Measurements from ENCODE around the gene ADGRB3. TPM values are rescaled to one million over a fixed set of nuclear protein-coding genes. Genes with fewer than 3 reads are reported as not detected.
"Not testable (repeated sequence)": the region's sequence is repeated elsewhere in the genome, so short reads cannot be mapped to it uniquely, and the experiment has no call there.

Gene ADGRB3
- total and polyA plus RNA-seq, 5 donors, result 0.88 to 2.6 (median 1.5) TPM

- WGBS, result 72% methylated on average over 2 of the region's 2 CpGs
- DNase-seq (no peak), ATAC-seq (no peak)
- H3K27ac ChIP-seq (ENCODE audit: low read length), result no peak overlapping the region
- no peaks in the 10 kb centered on the region for H3K9me3 ChIP-seq (ENCODE audit: control insufficient read depth, low read length)
- H3K27me3 ChIP-seq (ENCODE audit: control insufficient read depth, insufficient read depth), result no peaks in the 10 kb centered on the region
- no peaks in the 10 kb centered on the region for H3K4me1 ChIP-seq (ENCODE audit: control insufficient read depth, insufficient read depth, low read length)
- H3K4me3 ChIP-seq (ENCODE audit: low read length), result no peak overlapping the region
- intact Hi-C loops (cut with DNase I), result no loop called here
These were observed 105.9 kb downstream of the ADGRB3 start for GRCh38 chr6:68740828-68741500.

GRCh38 chr6:68741501-68742386, 106.7 kb downstream of the ADGRB3 start:
- Histone ChIP-seq H3K4me3 (ENCODE audit: low read length) (no peak overlapping the region), H3K4me1 (ENCODE audit: control insufficient read depth, insufficient read depth, low read length) (no peaks in the 10 kb centered on the region), H3K27ac (ENCODE audit: low read length) (no peak overlapping the region), H3K27me3 (ENCODE audit: control insufficient read depth, insufficient read depth) (no peaks in the 10 kb centered on the region), H3K9me3 (ENCODE audit: control insufficient read depth, low read length) (no peaks in the 10 kb centered on the region)
- DNase-seq, result no peak
- ATAC-seq, result no peak
- intact Hi-C loops (cut with DNase I), result no loop called here
- 79% methylated on average over 5 of the region's 5 CpGs for WGBS

GRCh38 chr6:68743099-68743498, 108.0 kb downstream of the ADGRB3 start:
- no peak overlapping the region for H3K4me3 ChIP-seq (ENCODE audit: low read length)
- H3K4me1 ChIP-seq (ENCODE audit: control insufficient read depth, insufficient read depth, low read length), result no peaks in the 10 kb centered on the region
- H3K9me3 ChIP-seq (ENCODE audit: control insufficient read depth, low read length), result no peaks in the 10 kb centered on the region
- DNase-seq (no peak), ATAC-seq (no peak)
- no peaks in the 10 kb centered on the region for H3K27me3 ChIP-seq (ENCODE audit: control insufficient read depth, insufficient read depth)
- 52% methylated on average over 1 of the region's 1 CpG for WGBS
- intact Hi-C loops (cut with DNase I), result no loop called here
- no peak overlapping the region for H3K27ac ChIP-seq (ENCODE audit: low read length)

GRCh38 chr6:68744376-68744775, 109.3 kb downstream of the ADGRB3 start:
- H3K4me1 ChIP-seq (ENCODE audit: control insufficient read depth, insufficient read depth, low read length); H3K9me3 ChIP-seq (ENCODE audit: control insufficient read depth, low read length); H3K27ac ChIP-seq (ENCODE audit: low read length); DNase-seq; ATAC-seq; H3K4me3 ChIP-seq (ENCODE audit: low read length); intact Hi-C loops (cut with DNase I); H3K27me3 ChIP-seq (ENCODE audit: control insufficient read depth, insufficient read depth): not testable (repeated sequence)
- 93% methylated on average over 1 of the region's 1 CpG for WGBS

GRCh38 chr6:68746376-68746775, 111.3 kb downstream of the ADGRB3 start:
- H3K4me3 ChIP-seq (ENCODE audit: low read length), result no peak overlapping the region
- H3K9me3 ChIP-seq (ENCODE audit: control insufficient read depth, low read length), result no peaks in the 10 kb centered on the region
- no peak overlapping the region for H3K27ac ChIP-seq (ENCODE audit: low read length)
- no peak for ATAC-seq
- no peaks in the 10 kb centered on the region for H3K4me1 ChIP-seq (ENCODE audit: control insufficient read depth, insufficient read depth, low read length)
- no peaks in the 10 kb centered on the region for H3K27me3 ChIP-seq (ENCODE audit: control insufficient read depth, insufficient read depth)
- DNase-seq, result no peak
- intact Hi-C loops (cut with DNase I), result no loop called here
- WGBS, result 90% methylated on average over 1 of the region's 1 CpG

GRCh38 chr6:68747110-68747790, 112.2 kb downstream of the ADGRB3 start:
- no peak for DNase-seq
- Histone ChIP-seq H3K9me3 (ENCODE audit: control insufficient read depth, low read length) (no peaks in the 10 kb centered on the region), H3K4me3 (ENCODE audit: low read length) (no peak overlapping the region), H3K27me3 (ENCODE audit: control insufficient read depth, insufficient read depth) (no peaks in the 10 kb centered on the region), H3K27ac (ENCODE audit: low read length) (no peak overlapping the region), H3K4me1 (ENCODE audit: control insufficient read depth, insufficient read depth, low read length) (no peaks in the 10 kb centered on the region)
- intact Hi-C loops (cut with DNase I), result no loop called here
- no peak for ATAC-seq
- WGBS, result 91% methylated on average over 1 of the region's 1 CpG

GRCh38 chr6:68747832-68748231, 112.8 kb downstream of the ADGRB3 start:
- ATAC-seq; H3K27me3 ChIP-seq (ENCODE audit: control insufficient read depth, insufficient read depth); H3K9me3 ChIP-seq (ENCODE audit: control insufficient read depth, low read length); DNase-seq; intact Hi-C loops (cut with DNase I); H3K4me1 ChIP-seq (ENCODE audit: control insufficient read depth, insufficient read depth, low read length); H3K27ac ChIP-seq (ENCODE audit: low read length); H3K4me3 ChIP-seq (ENCODE audit: low read length): not testable (repeated sequence)
- 97% methylated on average over 3 of the region's 3 CpGs for WGBS

DNA sequence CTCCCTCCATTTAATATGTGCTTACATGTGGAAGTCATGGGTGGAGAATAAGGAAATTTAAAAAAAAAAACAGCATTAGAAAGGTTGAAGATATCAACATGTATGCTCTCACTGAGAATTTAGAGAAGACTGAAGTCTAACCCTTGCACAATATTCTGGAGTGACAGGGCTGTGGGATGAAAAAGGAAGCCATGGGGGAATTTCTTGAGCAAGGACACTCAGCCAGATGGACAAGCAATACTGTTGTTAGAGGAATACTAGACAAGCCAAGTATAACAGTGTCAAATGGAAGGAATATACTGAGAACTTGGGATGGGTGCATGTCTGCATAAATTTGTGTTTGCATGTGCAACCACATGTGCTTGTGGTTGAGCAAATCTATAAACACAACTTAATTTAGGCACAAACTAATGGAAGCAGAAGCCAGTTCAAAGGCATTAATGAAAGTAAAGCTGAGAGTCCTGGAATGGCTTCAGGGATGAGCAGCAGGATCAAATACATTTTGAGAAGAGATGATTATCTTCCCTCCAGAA, 119.7 kb downstream of the ADGRB3 start:
- no peak for ATAC-seq
- intact Hi-C loops (cut with DNase I), result no loop called here

DNA sequence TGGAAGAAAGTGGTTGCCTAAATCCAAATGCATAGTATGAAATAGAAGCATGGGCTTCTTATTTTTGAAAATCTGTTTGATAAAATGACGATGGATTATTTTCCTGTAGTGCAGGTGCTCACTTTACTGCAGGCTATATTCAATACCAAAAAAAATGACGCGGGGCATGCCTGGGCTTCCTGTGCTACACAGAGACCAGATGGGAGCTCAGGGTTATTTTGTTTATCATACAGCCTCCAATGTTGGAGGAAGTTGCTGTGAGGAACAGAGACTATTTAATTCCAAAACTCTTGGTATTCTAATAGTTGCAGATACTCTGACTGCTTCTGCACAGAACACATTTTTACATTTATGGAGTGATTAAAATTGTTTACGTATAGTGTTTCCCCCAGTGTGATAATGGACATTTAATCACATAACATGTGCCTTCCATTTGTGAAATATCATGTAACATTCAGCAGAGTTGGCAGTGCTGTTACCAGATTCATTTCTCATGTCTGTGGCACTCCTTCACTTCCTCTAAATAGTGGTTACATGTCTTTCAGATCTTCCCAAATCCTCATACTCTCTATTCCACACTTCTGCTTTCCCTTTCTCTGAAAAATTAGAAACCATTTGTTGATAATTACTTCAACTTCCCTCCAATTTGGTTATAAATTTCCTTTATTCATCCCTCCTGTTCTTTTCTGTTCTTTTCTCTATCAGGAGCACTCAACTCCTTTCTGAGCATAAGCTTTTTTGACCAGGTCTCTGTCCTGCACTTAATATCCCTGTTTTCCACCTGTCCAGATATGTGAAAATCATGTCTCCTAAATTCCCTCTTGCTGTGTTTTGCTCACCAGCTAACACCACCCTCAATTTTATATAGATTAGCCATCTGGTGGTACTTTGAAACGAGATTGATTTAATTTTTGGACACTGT, 121.6 kb downstream of the ADGRB3 start:
- no peak overlapping the region for H3K27ac ChIP-seq (ENCODE audit: low read length)
- ATAC-seq, result no peak
- H3K4me3 ChIP-seq (ENCODE audit: low read length), result no peak overlapping the region
- WGBS, result 47% methylated on average over 5 of the region's 5 CpGs
- no peaks in the 10 kb centered on the region for H3K4me1 ChIP-seq (ENCODE audit: control insufficient read depth, insufficient read depth, low read length)
- H3K27me3 ChIP-seq (ENCODE audit: control insufficient read depth, insufficient read depth), result no peaks in the 10 kb centered on the region
- intact Hi-C loops (cut with DNase I), result no loop called here
- H3K9me3 ChIP-seq (ENCODE audit: control insufficient read depth, low read length), result no peaks in the 10 kb centered on the region
- DNase-seq, result peak in 1 of 3 donors; percentile 10

More for the DNA sequence above, 119.7 kb downstream of the ADGRB3 start:
- Histone ChIP-seq H3K4me1 (ENCODE audit: control insufficient read depth, insufficient read depth, low read length) (no peaks in the 10 kb centered on the region), H3K27me3 (ENCODE audit: control insufficient read depth, insufficient read depth) (no peaks in the 10 kb centered on the region), H3K9me3 (ENCODE audit: control insufficient read depth, low read length) (no peaks in the 10 kb centered on the region), H3K27ac (ENCODE audit: low read length) (no peak overlapping the region), H3K4me3 (ENCODE audit: low read length) (no peak overlapping the region)
- DNase-seq, result no peak

DNA sequence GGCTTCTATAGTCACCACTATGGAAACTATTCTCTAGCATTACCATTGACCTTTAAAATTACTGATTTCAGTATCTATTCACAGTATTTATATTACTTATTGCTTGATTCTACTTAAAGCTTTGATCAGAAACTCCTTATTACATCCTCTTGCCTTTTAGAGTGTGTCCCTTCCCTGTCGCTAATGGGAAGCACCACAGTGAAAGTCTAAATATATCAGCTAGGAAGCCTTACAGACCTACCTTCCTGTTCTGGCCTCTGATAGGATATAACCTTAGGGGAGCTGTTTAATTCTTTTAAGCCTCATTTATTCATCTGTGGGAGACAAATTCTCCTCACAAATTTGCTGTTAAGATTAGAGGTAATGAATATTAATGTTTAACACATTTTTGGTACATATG, 122.7 kb downstream of the ADGRB3 start:
- DNase-seq (no peak), ATAC-seq (no peak)
- intact Hi-C loops (cut with DNase I), result no loop called here
- 52% methylated on average over 1 of the region's 1 CpG for WGBS
- Histone ChIP-seq H3K4me1 (ENCODE audit: control insufficient read depth, insufficient read depth, low read length) (no peaks in the 10 kb centered on the region), H3K27ac (ENCODE audit: low read length) (no peak overlapping the region), H3K27me3 (ENCODE audit: control insufficient read depth, insufficient read depth) (no peaks in the 10 kb centered on the region), H3K4me3 (ENCODE audit: low read length) (no peak overlapping the region), H3K9me3 (ENCODE audit: control insufficient read depth, low read length) (no peaks in the 10 kb centered on the region)
